RWPE2 (cell line): ENCODE results near the gene PXDN.
A peak's percentile ranks its signal among the peaks of the same experiment; 100 is the strongest.

Experiments
- ATAC-seq: fragments of 200-7000 bp; cut with Tn5 transposase; 3 replicates; pipeline ENCODE4 v1.9.1; 2021; ENCODE audit warnings: low read depth
- DNase-seq: peaks from one replicate; pipeline ENCODE4 v3.0.0-alpha.2; 2020; ENCODE audit warnings: low spot score
- H3K27ac ChIP-seq: fragments of 450-650 bp; 2 replicates; pipeline ENCODE4 v1.5.1; 2017; ENCODE audit warnings: mild to moderate bottlenecking; ENCODE audit not compliant: poor library complexity, severe bottlenecking
- H3K27me3 ChIP-seq: fragments of 250-450 bp; sonication (Bioruptor Pico); 2 replicates; pipeline ENCODE4 v1.5.1; 2021; ENCODE audit warnings: mild to moderate bottlenecking, moderate library complexity; ENCODE audit not compliant: insufficient read depth, poor library complexity, severe bottlenecking
- H3K36me3 ChIP-seq: fragments of 250-450 bp; sonication (Bioruptor Pico); 2 replicates; pipeline ENCODE4 v1.5.1; 2020; ENCODE audit warnings: low read depth, mild to moderate bottlenecking, moderate library complexity
- H3K4me1 ChIP-seq: fragments of 250-450 bp; sonication (Bioruptor Pico); 2 replicates; pipeline ENCODE4 v1.5.1; 2021; ENCODE audit warnings: mild to moderate bottlenecking, moderate library complexity; ENCODE audit not compliant: insufficient read depth, poor library complexity, severe bottlenecking
- H3K4me3 ChIP-seq: fragments of 250-450 bp; sonication (Bioruptor Pico); 2 replicates; pipeline ENCODE4 v1.5.1; 2021; ENCODE audit warnings: mild to moderate bottlenecking, moderate library complexity; ENCODE audit not compliant: severe bottlenecking
- H3K9me3 ChIP-seq: fragments of 250-450 bp; sonication (Bioruptor Pico); 2 replicates; pipeline ENCODE4 v1.5.1; 2021; ENCODE audit warnings: mild to moderate bottlenecking, moderate library complexity; ENCODE audit not compliant: severe bottlenecking
- CTCF ChIP-seq: fragments of 450-650 bp; IDR thresholded peaks from one replicate; pipeline ENCODE4 v1.5.1; 2017; ENCODE audit warnings: mild to moderate bottlenecking, moderate library complexity; ENCODE audit not compliant: poor library complexity, severe bottlenecking

The PXDN gene

GRCh38 chr2:1606421-1607235, 137.7 kb downstream of the PXDN start:
- Histone ChIP-seq H3K4me1 (peaks cover 8% of the 10 kb centered on the region), H3K36me3 (no peaks in the 10 kb centered on the region), H3K27ac (no peak overlapping the region), H3K27me3 (no peaks in the 10 kb centered on the region), H3K4me3 (no peak overlapping the region), H3K9me3 (no peaks in the 10 kb centered on the region)
- no peak; the same call in 2 of the 3 replicates for ATAC-seq
- TF ChIP-seq CTCF: no peak
- DNase-seq: no peak

DNA sequence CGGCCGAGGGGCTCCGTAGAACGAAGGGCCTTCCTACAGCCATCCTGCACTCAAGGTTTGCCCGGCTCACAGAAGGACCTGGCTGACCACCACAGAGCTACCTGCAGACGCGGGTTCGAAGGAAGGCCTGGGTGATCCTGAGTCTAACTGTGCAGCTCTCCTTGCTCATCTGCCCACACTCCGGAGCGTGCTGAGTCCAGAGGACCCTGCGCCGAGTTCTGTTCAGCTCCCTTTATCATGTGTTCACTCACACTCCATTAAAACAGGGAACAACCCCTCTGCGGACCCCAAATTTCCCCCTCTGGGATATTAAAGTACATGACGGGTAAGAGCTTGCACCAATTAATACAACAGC, 138.3 kb downstream of the PXDN start:
- no peak for ATAC-seq

DNA sequence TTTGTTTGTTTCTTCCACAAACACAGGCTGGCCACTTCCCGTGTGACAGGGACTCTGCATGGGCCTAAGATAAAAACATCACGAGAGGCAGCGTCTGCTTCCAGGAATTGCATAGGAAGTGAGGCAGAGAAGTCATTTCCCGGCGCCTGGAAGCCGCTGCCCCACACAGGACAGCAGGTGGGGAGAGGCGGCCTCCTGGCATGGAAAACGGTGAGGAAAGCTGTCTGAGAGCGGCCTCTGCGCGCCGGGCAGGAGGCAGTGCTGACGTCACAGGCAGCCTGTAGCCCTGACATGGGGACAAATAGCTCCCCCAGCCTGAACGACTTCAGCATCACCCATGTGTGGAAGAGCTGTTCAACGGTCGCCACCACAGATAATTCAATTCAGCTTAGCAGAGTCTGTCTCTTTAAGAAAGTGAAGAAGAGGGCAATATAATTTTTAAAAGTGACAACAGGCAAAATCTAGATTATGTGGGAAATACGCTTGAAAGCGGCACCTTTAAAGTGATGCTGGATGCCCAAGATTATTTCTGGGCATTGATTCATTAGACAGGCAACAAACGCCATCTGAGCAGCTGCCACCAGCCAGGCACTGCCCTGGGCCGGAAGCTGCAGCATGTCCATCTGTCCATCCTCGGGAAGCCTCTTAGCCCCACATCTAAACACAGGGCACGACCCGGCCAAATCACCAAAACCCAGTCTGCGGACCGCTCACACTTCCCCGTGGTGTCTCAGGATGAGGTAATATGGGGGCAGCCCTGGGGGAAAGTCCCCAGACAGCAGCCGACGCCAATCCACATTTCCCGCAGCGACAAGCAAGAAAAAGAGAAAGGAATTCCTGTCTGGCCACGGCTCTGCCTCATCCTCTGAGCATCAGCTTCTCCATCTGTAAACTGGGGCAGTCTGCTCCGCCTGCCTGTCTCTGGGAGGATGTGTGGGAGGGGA, 138.9 kb downstream of the PXDN start:
- ATAC-seq (no peak), DNase-seq (no peak)
- Histone ChIP-seq H3K27ac (no peak overlapping the region), H3K4me3 (no peak overlapping the region), H3K4me1 (peaks cover 8% of the 10 kb centered on the region), H3K36me3 (no peaks in the 10 kb centered on the region), H3K27me3 (no peaks in the 10 kb centered on the region), H3K9me3 (no peaks in the 10 kb centered on the region)
- no peak for TF ChIP-seq CTCF

More for the DNA sequence above, 138.3 kb downstream of the PXDN start:
- Histone ChIP-seq H3K27me3 (no peaks in the 10 kb centered on the region), H3K4me1 (peaks cover 8% of the 10 kb centered on the region), H3K27ac (no peak overlapping the region), H3K4me3 (no peak overlapping the region), H3K9me3 (no peaks in the 10 kb centered on the region), H3K36me3 (no peaks in the 10 kb centered on the region)
- TF ChIP-seq CTCF: no peak
- DNase-seq: no peak

DNA sequence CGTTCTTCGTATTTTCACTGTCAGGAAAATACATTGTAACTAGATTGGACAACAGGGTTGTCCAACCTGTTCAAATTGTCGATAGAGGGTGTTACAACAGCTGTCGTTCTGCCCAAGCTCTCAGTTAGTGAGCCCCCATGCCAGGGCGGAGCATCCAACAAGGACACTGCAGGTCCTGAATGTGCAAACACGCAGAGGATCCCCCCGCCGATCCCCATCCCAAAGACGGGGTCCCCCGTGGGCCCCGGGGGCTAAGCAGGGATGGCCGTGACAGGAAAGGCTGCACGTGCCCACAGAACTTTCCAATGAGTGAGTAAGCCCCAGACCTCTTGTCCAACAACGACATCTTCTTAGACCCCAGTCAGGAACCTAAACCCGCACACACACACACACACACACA, 140.8 kb downstream of the PXDN start:
- no peak for TF ChIP-seq CTCF
- no peaks in the 10 kb centered on the region for H3K36me3 ChIP-seq
- no peaks in the 10 kb centered on the region for H3K9me3 ChIP-seq
- no peak overlapping the region for H3K4me3 ChIP-seq
- no peaks in the 10 kb centered on the region for H3K27me3 ChIP-seq
- DNase-seq (peak; percentile 42), ATAC-seq (no peak)
- H3K27ac ChIP-seq: no peak overlapping the region
- H3K4me1 ChIP-seq: peaks cover 8% of the 10 kb centered on the region
